ENCODE measurements around the gene TARM1.

TARM1 gene
- long read RNA-seq, donor 1 = 0 reads
- long read RNA-seq, donor 2, partial matches to known transcripts = 161 of 307 reads
- long read RNA-seq, donor 2, other reads (novel, unspliced or antisense) = 146 of 307 reads
- long read RNA-seq, donor 3 = 0 reads
- long read RNA-seq, donor 4 = 0 reads
- long read RNA-seq, donor 5, partial matches to known transcripts = 501 of 533 reads
- long read RNA-seq, donor 5, other reads (novel, unspliced or antisense) = 32 of 533 reads
- long read RNA-seq, donor 6 = 0 reads
- long read RNA-seq, donor 7 = 0 reads
- long read RNA-seq, donor 8, partial matches to known transcripts = 129 of 294 reads
- long read RNA-seq, donor 8, other reads (novel, unspliced or antisense) = 165 of 294 reads

GRCh38 chr19:54081032-54081431 is at the start of gene TARM1:
TSS of gene TARM1 (minus strand) at chr19:54081365. CDS start at chr19:54081340, 25 bp downstream.
- DNase-seq = no peak

GRCh38 chr19:54129617-54129996 is 48.4 kb upstream of the TARM1 start:
- DNase-seq = no peak

- no peak for DNase-seq
Measured at GRCh38 chr19:54128796-54129616, 47.8 kb upstream of the TARM1 start.

GRCh38 chr19:54128441-54128725 is 47.2 kb upstream of the TARM1 start:
- DNase-seq = no peak

GRCh38 chr19:54127688-54128440 is 46.7 kb upstream of the TARM1 start:
- DNase-seq = no peak

GRCh38 chr19:54125713-54126112 is 44.5 kb upstream of the TARM1 start:
- no peak for DNase-seq

- DNase-seq = no peak
Measured at GRCh38 chr19:54124393-54124792, 43.2 kb upstream of the TARM1 start.

GRCh38 chr19:54123682-54124081 is 42.5 kb upstream of the TARM1 start:
- DNase-seq = no peak

- no peak for DNase-seq
Measured at GRCh38 chr19:54121259-54121658, 40.1 kb upstream of the TARM1 start.

- DNase-seq = peak; percentile 99
Measured at GRCh38 chr19:54115109-54116063, 34.2 kb upstream of the TARM1 start, which contains the start of the genes PRPF31 and TFPT. TSS of gene PRPF31 (plus strand) at chr19:54115754. CDS start at chr19:54118279, 2,525 bp downstream. TSS of gene TFPT (minus strand) at chr19:54115657. CDS start at chr19:54115269, 388 bp downstream.

GRCh38 chr19:54114340-54115108 is 33.4 kb upstream of the TARM1 start:
- no peak for DNase-seq

- no peak for DNase-seq
Measured at GRCh38 chr19:54109651-54110050, 28.5 kb upstream of the TARM1 start.

GRCh38 chr19:54108496-54108895 is 27.3 kb upstream of the TARM1 start:
- DNase-seq = no peak

GRCh38 chr19:54107876-54108490 is 26.8 kb upstream of the TARM1 start:
- no peak for DNase-seq

GRCh38 chr19:54106716-54107115 is 25.6 kb upstream of the TARM1 start:
- no peak for DNase-seq

GRCh38 chr19:54105796-54106195 is 24.6 kb upstream of the TARM1 start:
- DNase-seq = no peak

- DNase-seq = no peak
Measured at GRCh38 chr19:54104998-54105715, 24.0 kb upstream of the TARM1 start.

- peak; percentile 75 for DNase-seq
Measured at GRCh38 chr19:54102421-54103169, 21.4 kb upstream of the TARM1 start, which contains the start of gene NDUFA3. TSS of gene NDUFA3 (plus strand) at chr19:54102855. CDS start at chr19:54102879, 24 bp downstream.

- DNase-seq = no peak
Measured at GRCh38 chr19:54100561-54100960, 19.4 kb upstream of the TARM1 start, which contains the start of gene OSCAR. TSS of gene OSCAR (minus strand) at chr19:54100803. CDS start at chr19:54100792, 11 bp downstream.
